ENCODE results near the gene MAN2C1. TPM values are rescaled to one million over a fixed set of nuclear protein-coding genes. Genes with fewer than 3 reads are reported as not detected.

MAN2C1 gene
- total RNA-seq, 1 experiment from 2014 or later = 239 TPM

GRCh38 chr15:75371901-75372688, 3.7 kb upstream of the MAN2C1 start:
- peaks cover 75% of the 10 kb centered on the region for H3K36me3 Mint-ChIP-seq (ENCODE audit: insufficient read depth, unreplicated experiment)
- H3K4me1 Mint-ChIP-seq (ENCODE audit: low read depth, unreplicated experiment) = peaks cover 16% of the 10 kb centered on the region
- CTCF ChIA-PET = no interaction called here
- no peak overlapping the region for H3K4me3 Mint-ChIP-seq (ENCODE audit: low read depth, unreplicated experiment)
- intact Hi-C loops (cut with micrococcal nuclease; ENCODE audit: unreplicated experiment) = no loop called here
- H3K27ac Mint-ChIP-seq (ENCODE audit: unreplicated experiment) = no peak overlapping the region
- no peaks in the 10 kb centered on the region for H3K9me3 Mint-ChIP-seq (ENCODE audit: low read depth, unreplicated experiment)
- TF ChIP-seq, protein P1, sequence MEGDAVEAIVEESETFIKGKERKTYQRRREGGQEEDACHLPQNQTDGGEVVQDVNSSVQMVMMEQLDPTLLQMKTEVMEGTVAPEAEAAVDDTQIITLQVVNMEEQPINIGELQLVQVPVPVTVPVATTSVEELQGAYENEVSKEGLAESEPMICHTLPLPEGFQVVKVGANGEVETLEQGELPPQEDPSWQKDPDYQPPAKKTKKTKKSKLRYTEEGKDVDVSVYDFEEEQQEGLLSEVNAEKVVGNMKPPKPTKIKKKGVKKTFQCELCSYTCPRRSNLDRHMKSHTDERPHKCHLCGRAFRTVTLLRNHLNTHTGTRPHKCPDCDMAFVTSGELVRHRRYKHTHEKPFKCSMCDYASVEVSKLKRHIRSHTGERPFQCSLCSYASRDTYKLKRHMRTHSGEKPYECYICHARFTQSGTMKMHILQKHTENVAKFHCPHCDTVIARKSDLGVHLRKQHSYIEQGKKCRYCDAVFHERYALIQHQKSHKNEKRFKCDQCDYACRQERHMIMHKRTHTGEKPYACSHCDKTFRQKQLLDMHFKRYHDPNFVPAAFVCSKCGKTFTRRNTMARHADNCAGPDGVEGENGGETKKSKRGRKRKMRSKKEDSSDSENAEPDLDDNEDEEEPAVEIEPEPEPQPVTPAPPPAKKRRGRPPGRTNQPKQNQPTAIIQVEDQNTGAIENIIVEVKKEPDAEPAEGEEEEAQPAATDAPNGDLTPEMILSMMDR (IDR thresholded peaks at IDR 0.05; ENCODE audit: unreplicated experiment) = no peak
- BruUV-seq (replicated peaks) = no TSS peak
- H3K27me3 Mint-ChIP-seq (ENCODE audit: unreplicated experiment) = no peaks in the 10 kb centered on the region
- DNase-seq = no peak

GRCh38 chr15:75371486-75371885, 3.1 kb upstream of the MAN2C1 start:
- DNase-seq = no peak
- intact Hi-C loops (cut with micrococcal nuclease; ENCODE audit: unreplicated experiment) = no loop called here
- no TSS peak for BruUV-seq (replicated peaks)
- no peak overlapping the region for H3K4me3 Mint-ChIP-seq (ENCODE audit: low read depth, unreplicated experiment)
- peaks cover 69% of the 10 kb centered on the region for H3K36me3 Mint-ChIP-seq (ENCODE audit: insufficient read depth, unreplicated experiment)
- H3K4me1 Mint-ChIP-seq (ENCODE audit: low read depth, unreplicated experiment) = peaks cover 16% of the 10 kb centered on the region
- no peaks in the 10 kb centered on the region for H3K9me3 Mint-ChIP-seq (ENCODE audit: low read depth, unreplicated experiment)
- TF ChIP-seq, protein P1 (IDR thresholded peaks at IDR 0.05; ENCODE audit: unreplicated experiment) = no peak
- no peaks in the 10 kb centered on the region for H3K27me3 Mint-ChIP-seq (ENCODE audit: unreplicated experiment)
- no peak overlapping the region for H3K27ac Mint-ChIP-seq (ENCODE audit: unreplicated experiment)
- CTCF ChIA-PET = no interaction called here

DNA sequence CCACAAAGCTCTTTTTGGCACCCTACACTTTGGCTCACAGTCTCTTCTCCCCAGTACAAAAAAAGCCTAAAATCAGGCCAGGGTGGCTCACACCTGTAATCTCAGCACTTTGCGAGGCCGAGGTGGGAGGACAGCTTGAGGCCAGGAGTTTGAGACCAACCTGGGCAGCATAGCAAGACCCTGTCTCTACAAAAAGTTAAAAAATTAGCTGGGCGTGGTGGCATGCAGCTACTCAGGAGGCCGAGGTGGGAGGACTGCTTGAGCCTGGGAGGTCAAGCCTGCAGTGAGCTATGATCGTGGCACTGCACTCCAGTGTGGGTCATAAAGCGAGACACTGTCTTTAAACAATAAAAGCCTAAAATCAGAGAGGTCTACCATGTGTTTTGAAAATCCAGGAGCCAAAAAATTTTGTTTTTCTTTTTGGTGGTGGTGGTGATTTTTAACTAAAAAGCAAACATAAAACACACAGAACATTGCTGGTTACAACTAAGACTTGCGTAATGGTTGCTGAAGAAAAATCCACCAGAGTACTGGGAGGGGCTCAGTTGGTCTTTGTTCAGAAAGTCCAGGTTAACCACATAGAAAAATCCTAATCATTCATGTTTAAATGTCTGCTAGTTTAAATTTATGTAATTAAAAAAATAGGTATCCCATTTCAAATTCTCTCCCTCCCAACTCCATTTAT, 1.6 kb upstream of the MAN2C1 start:
- H3K36me3 Mint-ChIP-seq (ENCODE audit: insufficient read depth, unreplicated experiment) = peaks cover 61% of the 10 kb centered on the region
- peak overlapping the region; percentile 93 for H3K27ac Mint-ChIP-seq (ENCODE audit: unreplicated experiment)
- BruUV-seq (replicated peaks) = no TSS peak
- no peak for DNase-seq
- no peaks in the 10 kb centered on the region for H3K27me3 Mint-ChIP-seq (ENCODE audit: unreplicated experiment)
- H3K4me3 Mint-ChIP-seq (ENCODE audit: low read depth, unreplicated experiment) = peak overlapping the region; percentile 85
- intact Hi-C loops (cut with micrococcal nuclease; ENCODE audit: unreplicated experiment) = loop anchor here (2.0 to 10.0 kb wide), 2 partner anchors 81 to 275 kb away; partner anchors contain the start of genes IMP3, SIN3A and SNX33
- TF ChIP-seq, protein P1 (IDR thresholded peaks at IDR 0.05; ENCODE audit: unreplicated experiment) = no peak
- CTCF ChIA-PET = interaction anchor here (0.5 to 3.3 kb wide), 2 partner anchors 83 to 209 kb away, joined by 6 to 83 read pairs; partner anchors contain the start of genes PTPN9 and SIN3A
- no peaks in the 10 kb centered on the region for H3K9me3 Mint-ChIP-seq (ENCODE audit: low read depth, unreplicated experiment)
- peaks cover 16% of the 10 kb centered on the region for H3K4me1 Mint-ChIP-seq (ENCODE audit: low read depth, unreplicated experiment)

- no peaks in the 10 kb centered on the region for H3K27me3 Mint-ChIP-seq (ENCODE audit: unreplicated experiment)
- CTCF ChIA-PET = interaction anchor here (1.0 to 3.3 kb wide), 14 partner anchors 10 to 433 kb away, joined by 3 to 83 read pairs (median 6); partner anchors contain the start of genes IMP3, NEIL1, PTPN9 and SIN3A
- no TSS peak for BruUV-seq (replicated peaks)
- TF ChIP-seq, protein P1 (IDR thresholded peaks at IDR 0.05; ENCODE audit: unreplicated experiment) = no peak
- H3K36me3 Mint-ChIP-seq (ENCODE audit: insufficient read depth, unreplicated experiment) = peaks cover 60% of the 10 kb centered on the region
- no peak for DNase-seq
- peaks cover 16% of the 10 kb centered on the region for H3K4me1 Mint-ChIP-seq (ENCODE audit: low read depth, unreplicated experiment)
- peak overlapping the region; percentile 93 for H3K27ac Mint-ChIP-seq (ENCODE audit: unreplicated experiment)
- intact Hi-C loops (cut with micrococcal nuclease; ENCODE audit: unreplicated experiment) = loop anchor here (2.0 to 10.0 kb wide), 2 partner anchors 82 to 276 kb away; partner anchors contain the start of genes IMP3, SIN3A and SNX33
- H3K4me3 Mint-ChIP-seq (ENCODE audit: low read depth, unreplicated experiment) = peak overlapping the region; percentile 85
- H3K9me3 Mint-ChIP-seq (ENCODE audit: low read depth, unreplicated experiment) = no peaks in the 10 kb centered on the region
Measured at GRCh38 chr15:75368689-75369239, 357 bp upstream of the MAN2C1 start.
